NCI-H82 (cell line): Measurements from ENCODE around the gene ARPC1B.
"Not testable (repeated sequence)": the region's sequence is repeated elsewhere in the genome, so short reads cannot be mapped to it uniquely, and the experiment has no call there.

Experiments
- DNase-seq: peaks from one replicate; lab custom pipeline; 2025; lab: John Stamatoyannopoulos, UW

ARPC1B gene

GRCh38 chr7:99374111-99375064 lies at the start of gene ARPC1B:
Gene ARPC1B (plus strand): TSS chr7:99374730. CDS start chr7:99385715, 10,985 bp downstream.
- DNase-seq: peak; percentile 79

- DNase-seq: peak; percentile 53
Measured at GRCh38 chr7:99325001-99325493, 49.5 kb upstream of the ARPC1B start.

GRCh38 chr7:99325592-99326407 lies 48.7 kb upstream of the ARPC1B start, which contains the start of gene ARPC1A:
Gene ARPC1A (plus strand): TSS chr7:99325898. CDS start chr7:99333354, 7,456 bp downstream.
- DNase-seq: peak; percentile 94

GRCh38 chr7:99326408-99326782 lies 48.1 kb upstream of the ARPC1B start:
- no peak for DNase-seq

GRCh38 chr7:99330314-99330961 lies 44.1 kb upstream of the ARPC1B start:
- not testable (repeated sequence) for DNase-seq

- DNase-seq: no peak
Measured at GRCh38 chr7:99331002-99331401, 43.5 kb upstream of the ARPC1B start.

- DNase-seq: no peak
Measured at GRCh38 chr7:99339595-99339994, 34.9 kb upstream of the ARPC1B start.

GRCh38 chr7:99340659-99341058 lies 33.9 kb upstream of the ARPC1B start:
- no peak for DNase-seq

- DNase-seq: no peak
Measured at GRCh38 chr7:99344061-99344647, 30.4 kb upstream of the ARPC1B start.

GRCh38 chr7:99350641-99351040 lies 23.9 kb upstream of the ARPC1B start:
- not testable (repeated sequence) for DNase-seq

- no peak for DNase-seq
Measured at GRCh38 chr7:99352247-99352646, 22.3 kb upstream of the ARPC1B start.

- DNase-seq: no peak
Measured at GRCh38 chr7:99355098-99355497, 19.4 kb upstream of the ARPC1B start.

- DNase-seq: no peak
Measured at GRCh38 chr7:99357701-99358490, 16.6 kb upstream of the ARPC1B start.

- not testable (repeated sequence) for DNase-seq
Measured at GRCh38 chr7:99358521-99358920, 16.0 kb upstream of the ARPC1B start.

GRCh38 chr7:99359465-99360154 lies 14.9 kb upstream of the ARPC1B start:
- DNase-seq: no peak

GRCh38 chr7:99362801-99363200 lies 11.7 kb upstream of the ARPC1B start:
- no peak for DNase-seq

- DNase-seq: no peak
Measured at GRCh38 chr7:99363286-99363685, 11.2 kb upstream of the ARPC1B start.

- DNase-seq: peak; percentile 47
Measured at GRCh38 chr7:99365318-99366141, 9.0 kb upstream of the ARPC1B start.

- no peak for DNase-seq
Measured at GRCh38 chr7:99366646-99367045, 7.9 kb upstream of the ARPC1B start.
